HEK293T (cell line): Measurements from ENCODE around the gene CAPN12.
"Not testable (repeated sequence)": the region's sequence is repeated elsewhere in the genome, so short reads cannot be mapped to it uniquely, and the experiment has no call there.

Experiments used
- CTCF ChIA-PET: fragments of 350-600 bp; formaldehyde crosslinking; extraction: SDS; loops from one replicate; lab custom pipeline; 2021; ENCODE audit warnings: antibody characterized with exemption, inconsistent platforms; lab: Yijun Ruan, JAX
- POLR2A ChIA-PET: fragments of 350-600 bp; formaldehyde crosslinking; extraction: SDS; loops from one replicate; lab custom pipeline; 2020; ENCODE audit warnings: antibody characterized with exemption, inconsistent platforms; lab: Yijun Ruan, JAX
- DNase-seq: peaks from one replicate; pipeline ENCODE4 v3.0.0; 2012; ENCODE audit warnings: mixed read lengths; ENCODE audit errors: extremely low spot score
- ARNT ChIP-seq: fragments of 450-650 bp; IDR thresholded peaks from 2 replicates; pipeline ENCODE4 v1.6.1; 2017; ENCODE audit warnings: mild to moderate bottlenecking
- BHLHE40 ChIP-seq: fragments of 450-650 bp; IDR thresholded peaks from 2 replicates; pipeline ENCODE4 v1.6.1; 2016; ENCODE audit warnings: mild to moderate bottlenecking, moderate library complexity, borderline replicate concordance
- CTBP1 ChIP-seq: fragments of 450-650 bp; IDR thresholded peaks from 2 replicates; pipeline ENCODE4 v1.6.1; 2016; ENCODE audit warnings: borderline replicate concordance
- ELF4 ChIP-seq: fragments of 450-650 bp; IDR thresholded peaks from 2 replicates; pipeline ENCODE4 v1.6.1; 2017; ENCODE audit warnings: antibody characterized with exemption
- FOXA1 ChIP-seq: fragments of 450-650 bp; IDR thresholded peaks from 2 replicates; pipeline ENCODE4 v1.6.1; 2016; ENCODE audit warnings: mild to moderate bottlenecking
- FOXK2 ChIP-seq: fragments of 450-650 bp; IDR thresholded peaks from 2 replicates; pipeline ENCODE4 v1.6.1; 2016; ENCODE audit warnings: mild to moderate bottlenecking
- FOXM1 ChIP-seq: fragments of 450-650 bp; IDR thresholded peaks from 2 replicates; pipeline ENCODE4 v1.6.1; 2017; ENCODE audit warnings: mild to moderate bottlenecking, borderline replicate concordance
- HDGF ChIP-seq: fragments of 450-650 bp; IDR thresholded peaks from 2 replicates; pipeline ENCODE4 v1.6.1; 2017; ENCODE audit warnings: antibody characterized with exemption, borderline replicate concordance
- L3MBTL2 ChIP-seq: fragments of 450-650 bp; conservative IDR thresholded peaks from 2 replicates; pipeline ENCODE4 v1.6.1; 2016; ENCODE audit warnings: mild to moderate bottlenecking
- LEF1 ChIP-seq: fragments of 450-650 bp; IDR thresholded peaks from 2 replicates; pipeline ENCODE4 v1.6.1; 2017; ENCODE audit warnings: mild to moderate bottlenecking, borderline replicate concordance
- NFRKB ChIP-seq: fragments of 450-650 bp; IDR thresholded peaks from 2 replicates; pipeline ENCODE4 v1.6.1; 2016; ENCODE audit warnings: mild to moderate bottlenecking, moderate library complexity
- PKNOX1 ChIP-seq: fragments of 450-650 bp; IDR thresholded peaks from 2 replicates; pipeline ENCODE4 v1.6.1; 2016
- SP1 ChIP-seq: fragments of 450-650 bp; IDR thresholded peaks from 2 replicates; pipeline ENCODE4 v1.6.1; 2017
- SUZ12 ChIP-seq: fragments of 450-650 bp; IDR thresholded peaks from 2 replicates; pipeline ENCODE4 v1.6.1; 2016; ENCODE audit warnings: mild to moderate bottlenecking
- TARDBP ChIP-seq: fragments of 450-650 bp; IDR thresholded peaks from 2 replicates; pipeline ENCODE4 v1.6.1; 2016
- ZNF384 ChIP-seq: fragments of 450-650 bp; IDR thresholded peaks from 2 replicates; pipeline ENCODE4 v1.6.1; 2016

CAPN12 gene

GRCh38 chr19:38759590-38760003 lies 15.3 kb upstream of the CAPN12 start:
- POLR2A ChIA-PET: no interaction called here
- DNase-seq: no peak
- no peak for TF ChIP-seq ARNT
- no peak for TF ChIP-seq SP1
- CTCF ChIA-PET: no interaction called here

DNA sequence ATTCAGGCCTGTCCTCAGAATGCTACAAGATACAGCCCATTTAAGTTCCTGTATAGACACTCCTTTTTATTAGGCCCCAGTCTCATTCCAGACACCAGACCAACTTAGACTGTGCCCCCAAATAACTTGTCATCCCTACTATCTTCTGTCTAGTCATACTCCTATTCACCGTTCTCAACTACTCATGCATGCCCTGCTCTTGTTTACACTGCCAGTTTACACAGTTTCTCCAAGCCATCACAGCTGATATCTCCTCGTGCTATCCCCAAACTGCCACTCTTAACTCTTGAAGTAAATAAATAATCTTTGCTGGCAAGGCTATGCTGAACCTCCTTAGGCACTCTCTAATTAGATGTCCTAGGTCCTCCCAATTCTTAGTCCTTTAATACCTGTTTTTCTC lies 9.9 kb upstream of the CAPN12 start:
- POLR2A ChIA-PET, DNase-seq, CTCF ChIA-PET: not testable (repeated sequence)

- CTCF ChIA-PET, POLR2A ChIA-PET, DNase-seq: not testable (repeated sequence)
Observed at GRCh38 chr19:38753783-38754182, 9.5 kb upstream of the CAPN12 start.

DNA sequence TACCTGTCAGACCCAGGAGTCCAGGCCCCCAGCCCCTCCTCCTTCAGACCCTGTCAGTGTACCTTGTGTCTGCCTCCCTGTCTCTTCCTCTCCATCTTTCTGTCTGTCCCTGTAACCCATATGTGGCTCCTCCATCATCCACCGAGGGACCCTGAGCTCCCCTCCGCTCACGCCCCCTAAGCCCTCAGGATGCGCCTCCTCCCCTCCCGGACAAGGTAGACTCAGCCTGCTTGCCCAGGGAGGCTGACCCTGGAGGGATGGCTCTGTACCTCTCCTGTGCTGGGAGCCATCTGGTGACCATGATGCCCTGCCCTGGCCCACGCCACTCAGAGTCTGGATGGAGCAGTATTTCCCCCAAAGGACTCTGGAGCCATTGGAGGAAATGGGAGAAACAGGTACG lies 1.0 kb upstream of the CAPN12 start:
- POLR2A ChIA-PET: no interaction called here
- DNase-seq: no peak
- no peak for TF ChIP-seq NFRKB
- CTCF ChIA-PET: no interaction called here

DNA sequence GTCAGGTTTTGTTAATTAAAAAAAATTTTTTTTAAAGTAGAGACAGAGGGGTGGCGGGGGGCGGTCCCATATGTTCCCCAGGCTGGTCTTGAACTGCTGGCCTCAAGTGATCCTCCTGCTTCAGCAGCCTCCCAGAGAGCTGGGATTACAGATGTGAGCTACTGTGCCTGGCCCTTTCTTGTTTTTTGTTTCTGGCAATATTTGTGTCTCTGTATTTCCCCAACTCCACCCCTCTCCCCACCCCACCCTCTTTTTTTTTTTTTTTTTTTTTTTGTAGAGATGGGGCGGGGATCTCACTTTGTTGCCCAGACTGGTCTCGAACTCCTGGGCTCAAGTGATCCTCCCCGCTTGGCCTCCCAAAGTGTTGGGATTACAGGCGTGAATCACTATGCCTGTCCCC lies 600 bp upstream of the CAPN12 start:
- TF ChIP-seq ZNF384 (no peak), SP1 (no peak), PKNOX1 (no peak), ARNT (no peak), TARDBP (no peak), ELF4 (no peak), L3MBTL2 (no peak), FOXK2 (no peak), CTBP1 (no peak), LEF1 (no peak), FOXA1 (no peak), BHLHE40 (no peak)
- no peak for DNase-seq
- CTCF ChIA-PET: no interaction called here
- POLR2A ChIA-PET: no interaction called here

DNA sequence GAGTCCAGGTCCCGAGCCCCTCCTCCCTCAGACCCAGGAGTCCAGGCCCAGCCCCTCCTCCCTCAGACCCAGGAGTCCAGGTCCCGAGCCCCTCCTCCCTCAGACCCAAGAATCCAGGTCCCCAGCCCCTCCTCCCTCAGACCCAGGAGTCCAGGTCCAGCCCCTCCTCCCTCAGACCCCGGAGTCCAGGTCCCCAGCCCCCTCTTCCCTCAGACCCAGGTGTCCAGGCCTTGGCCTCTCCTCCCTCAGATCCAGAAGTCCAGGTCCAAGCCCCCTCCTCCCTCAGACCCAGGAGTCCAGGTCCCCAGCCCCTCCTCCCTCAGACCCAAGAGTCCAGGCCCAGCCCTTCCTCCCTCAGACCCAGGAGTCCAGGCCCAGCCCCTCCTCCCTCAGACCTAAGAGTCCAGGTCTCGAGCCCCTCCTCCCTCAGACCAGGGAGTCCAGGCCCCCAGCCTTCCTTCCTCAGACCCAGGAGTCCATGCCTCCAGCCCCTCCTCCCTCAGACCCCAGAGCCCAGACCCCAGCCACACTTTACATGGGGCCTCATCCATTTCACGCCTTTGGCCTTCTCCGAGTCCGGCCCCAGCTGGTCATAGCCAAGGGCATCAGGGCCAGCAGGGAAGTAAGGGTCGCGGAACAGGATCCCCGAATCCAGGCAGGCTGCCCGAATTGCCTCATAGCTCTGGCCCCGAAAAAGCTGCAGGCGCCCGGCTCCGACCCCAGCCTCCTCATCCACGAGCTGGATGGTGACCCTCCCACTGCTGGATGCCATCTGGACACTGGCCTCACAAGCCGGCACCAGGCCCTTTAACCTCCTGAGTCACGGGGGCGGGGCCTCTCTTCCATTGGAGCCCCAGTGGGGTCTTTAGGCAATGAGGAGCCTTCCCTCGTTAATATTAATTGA lies 628 bp downstream of the CAPN12 start:
- TF ChIP-seq TARDBP (no peak), CTBP1 (no peak), FOXA1 (no peak), ELF4 (no peak), SUZ12 (no peak), PKNOX1 (no peak), FOXK2 (no peak), ARNT (no peak), BHLHE40 (no peak), SP1 (no peak), NFRKB (no peak), ZNF384 (no peak), FOXM1 (no peak), L3MBTL2 (no peak), HDGF (no peak), LEF1 (no peak)
- ChIA-PET POLR2A (no interaction called here), CTCF (no interaction called here)
- DNase-seq: no peak

DNA sequence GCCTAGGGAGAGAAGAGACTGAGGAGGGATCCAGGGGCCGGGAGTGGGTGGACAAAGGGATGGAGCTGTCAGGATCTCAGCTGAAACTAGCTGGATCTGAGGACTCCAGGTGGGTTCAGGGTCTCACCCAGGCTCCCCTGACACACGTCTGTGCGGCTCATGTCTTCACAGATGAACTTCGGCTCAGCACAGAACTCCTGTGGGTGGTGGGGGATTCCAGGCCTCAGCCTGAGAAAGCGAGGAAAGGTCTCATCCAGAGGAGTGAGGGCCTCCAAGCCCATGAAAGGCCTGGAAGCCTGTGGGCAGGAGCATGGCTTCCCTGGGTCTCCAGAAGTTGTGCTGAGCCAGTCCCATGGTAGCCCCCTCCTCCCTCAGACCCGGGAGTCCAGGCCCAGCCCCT lies 1.4 kb downstream of the CAPN12 start:
- DNase-seq: no peak
- POLR2A ChIA-PET: no interaction called here
- no peak for TF ChIP-seq PKNOX1
- TF ChIP-seq BHLHE40: no peak
- TF ChIP-seq FOXA1: no peak
- no peak for TF ChIP-seq FOXM1
- no peak for TF ChIP-seq ELF4
- no peak for TF ChIP-seq SP1
- TF ChIP-seq HDGF: no peak
- TF ChIP-seq L3MBTL2: no peak
- no peak for TF ChIP-seq FOXK2
- no peak for TF ChIP-seq SUZ12
- no peak for TF ChIP-seq ARNT
- TF ChIP-seq LEF1: no peak
- no peak for TF ChIP-seq CTBP1
- CTCF ChIA-PET: no interaction called here
